GM19043 (cell line): ENCODE results near the gene RRP36.
"Not testable (repeated sequence)": the region's sequence is repeated elsewhere in the genome, so short reads cannot be mapped to it uniquely, and the experiment has no call there.

ENCODE experiments used
- ATAC-seq: cut with Tn5 transposase; IDR thresholded peaks from one replicate; pipeline ENCODE4 v1.9.1; 2021; ENCODE audit warnings: low read depth; ENCODE audit not compliant: unreplicated experiment

RRP36 gene

GRCh38 chr6:43021270-43022047 lies at the start of gene RRP36:
TSS of gene RRP36 (plus strand) at chr6:43021623. CDS start at chr6:43021655, 32 bp downstream.
- peak; percentile 67 for ATAC-seq

- no peak for ATAC-seq
Observed at GRCh38 chr6:42971746-42972327, 49.6 kb upstream of the RRP36 start.

GRCh38 chr6:42973926-42974325 lies 47.5 kb upstream of the RRP36 start:
- no peak for ATAC-seq

GRCh38 chr6:42974919-42975505 lies 46.4 kb upstream of the RRP36 start:
- ATAC-seq, result no peak

GRCh38 chr6:42978487-42978838 lies 43.0 kb upstream of the RRP36 start:
- ATAC-seq, result peak; percentile 10

- ATAC-seq, result peak; percentile 92
Observed at GRCh38 chr6:42978839-42979522, 42.4 kb upstream of the RRP36 start, which contains the start of gene PEX6. TSS of gene PEX6 (minus strand) at chr6:42979181. CDS start at chr6:42979150, 31 bp downstream.

- ATAC-seq, result no peak
Observed at GRCh38 chr6:42979523-42980177, 41.8 kb upstream of the RRP36 start.

- no peak for ATAC-seq
Observed at GRCh38 chr6:42981836-42982235, 39.6 kb upstream of the RRP36 start.

- peak; percentile 93 for ATAC-seq
Observed at GRCh38 chr6:42984001-42984923, 37.2 kb upstream of the RRP36 start, which contains the start of gene PPP2R5D. TSS of gene PPP2R5D (plus strand) at chr6:42984570. CDS start at chr6:42984678, 108 bp downstream.

GRCh38 chr6:42984924-42985475 lies 36.4 kb upstream of the RRP36 start:
- no peak for ATAC-seq

GRCh38 chr6:42987533-42988451 lies 33.6 kb upstream of the RRP36 start:
- ATAC-seq, result no peak

GRCh38 chr6:42988486-42989020 lies 32.9 kb upstream of the RRP36 start:
- no peak for ATAC-seq

GRCh38 chr6:42989923-42990322 lies 31.5 kb upstream of the RRP36 start:
- no peak for ATAC-seq

- no peak for ATAC-seq
Observed at GRCh38 chr6:42993445-42993844, 28.0 kb upstream of the RRP36 start.

- no peak for ATAC-seq
Observed at GRCh38 chr6:42996513-42996912, 24.9 kb upstream of the RRP36 start.

- ATAC-seq, result not testable (repeated sequence)
Observed at GRCh38 chr6:42998205-42998604, 23.2 kb upstream of the RRP36 start.

GRCh38 chr6:43001843-43002242 lies 19.6 kb upstream of the RRP36 start:
- no peak for ATAC-seq

GRCh38 chr6:43005844-43006243 lies 15.6 kb upstream of the RRP36 start:
- ATAC-seq, result no peak
